ENCODE data around the gene ACSF3.
"Not testable (repeated sequence)": the region's sequence is repeated elsewhere in the genome, so short reads cannot be mapped to it uniquely, and the experiment has no call there.

ACSF3 gene

DNA sequence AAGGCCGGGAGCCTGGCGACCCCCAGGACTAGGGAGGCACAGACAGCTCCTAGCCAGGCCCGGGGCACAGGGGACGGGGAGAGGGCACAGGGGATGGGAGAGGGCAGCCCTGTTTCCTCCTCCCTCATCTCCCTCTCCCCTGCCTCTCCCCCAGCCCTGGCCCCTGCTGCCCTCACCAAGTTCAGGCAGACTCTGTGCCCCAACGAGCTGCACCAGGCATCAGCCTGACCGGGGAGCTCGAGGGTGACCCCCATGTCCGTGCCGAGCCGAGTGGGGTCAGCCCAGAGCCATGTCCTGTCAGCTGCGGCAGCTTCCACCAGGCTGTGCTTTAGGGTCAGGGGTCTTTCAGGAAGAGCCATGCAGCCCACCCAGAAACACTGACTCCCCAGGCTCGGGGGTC, 83.8 kb downstream of the ACSF3 start:
- DNase-seq = no peak

DNA sequence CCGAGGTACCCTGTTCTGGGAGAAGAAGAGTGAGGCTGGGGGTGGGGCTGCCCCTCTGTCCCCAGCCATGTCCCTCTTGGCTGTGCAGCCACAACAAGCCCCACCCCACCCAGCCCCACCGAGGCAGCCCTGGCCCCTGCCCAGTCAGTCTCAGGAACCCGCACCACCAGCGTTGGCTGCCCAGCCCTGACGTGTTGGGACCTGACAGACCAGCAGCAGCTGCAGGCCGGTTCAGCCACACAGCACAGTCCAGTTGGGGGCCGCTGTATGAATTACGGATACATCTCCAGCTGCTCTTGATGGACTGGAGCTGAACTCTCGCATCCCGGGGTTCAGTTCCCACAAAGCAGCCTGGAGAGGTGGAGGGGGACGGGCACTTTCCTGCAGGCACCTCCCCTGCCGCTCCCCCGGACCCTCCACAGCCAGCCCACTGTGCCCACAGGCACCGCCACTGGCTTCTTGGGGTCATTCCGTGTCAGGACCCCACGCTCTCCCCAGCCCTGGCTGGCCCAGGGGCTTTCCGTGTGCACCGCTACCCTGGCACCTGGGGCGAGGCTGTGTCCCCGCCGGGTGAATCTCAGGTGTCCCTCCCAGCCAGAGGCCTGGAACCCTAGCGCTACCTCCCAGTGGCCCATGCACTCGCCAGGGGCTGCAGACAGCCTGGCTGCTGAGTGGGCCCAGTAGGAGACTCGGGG, 84.9 kb downstream of the ACSF3 start:
- DNase-seq = no peak

DNA sequence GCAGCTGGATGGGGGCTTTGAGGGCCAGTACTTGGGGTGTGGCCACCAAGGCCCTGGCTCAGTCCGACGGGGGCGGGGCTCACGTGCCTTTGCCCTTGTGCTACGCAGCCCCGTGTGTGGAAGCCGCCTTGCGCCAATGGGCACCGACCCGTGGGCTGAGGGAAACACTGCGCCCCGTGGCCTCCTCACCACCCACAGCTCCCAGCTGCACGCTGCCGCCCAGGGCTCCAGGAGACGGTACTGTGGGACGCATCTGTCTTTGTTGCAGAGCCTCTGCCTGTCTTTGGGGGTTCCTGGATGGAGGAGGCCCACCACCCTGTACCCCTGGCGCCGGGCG, 85.5 kb downstream of the ACSF3 start:
- DNase-seq = no peak

DNA sequence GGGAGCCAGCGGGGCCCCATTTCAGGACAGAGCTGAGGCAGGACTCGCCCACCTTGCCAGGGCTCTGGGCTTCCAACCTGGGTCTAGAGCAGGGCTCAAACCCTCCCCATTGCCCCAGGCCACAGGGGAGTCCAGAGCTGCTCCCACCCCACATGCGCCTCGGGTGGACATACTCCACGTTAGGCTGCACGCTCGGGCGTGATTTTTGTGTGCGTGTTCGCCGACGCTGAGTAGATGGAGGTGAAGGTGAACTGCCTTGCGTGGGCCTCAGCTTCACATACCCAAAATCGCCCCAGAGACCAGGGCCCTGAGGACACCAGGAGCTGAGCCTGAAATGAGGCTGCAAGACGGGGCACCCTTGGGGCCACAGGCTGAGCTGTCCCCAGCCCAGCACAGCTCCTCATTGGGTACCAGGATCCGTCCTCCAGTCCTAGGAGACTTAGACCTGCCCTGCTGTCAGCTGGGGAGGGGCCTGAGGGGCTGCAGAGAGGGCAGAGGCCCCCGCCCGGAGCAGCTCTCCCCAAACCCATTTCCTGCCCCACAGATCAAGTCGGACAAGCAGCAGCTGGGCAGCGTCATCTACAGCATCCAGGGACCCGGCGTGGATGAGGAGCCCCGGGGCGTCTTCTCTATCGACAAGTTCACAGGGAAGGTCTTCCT, 86.1 kb downstream of the ACSF3 start:
- DNase-seq = no peak

DNA sequence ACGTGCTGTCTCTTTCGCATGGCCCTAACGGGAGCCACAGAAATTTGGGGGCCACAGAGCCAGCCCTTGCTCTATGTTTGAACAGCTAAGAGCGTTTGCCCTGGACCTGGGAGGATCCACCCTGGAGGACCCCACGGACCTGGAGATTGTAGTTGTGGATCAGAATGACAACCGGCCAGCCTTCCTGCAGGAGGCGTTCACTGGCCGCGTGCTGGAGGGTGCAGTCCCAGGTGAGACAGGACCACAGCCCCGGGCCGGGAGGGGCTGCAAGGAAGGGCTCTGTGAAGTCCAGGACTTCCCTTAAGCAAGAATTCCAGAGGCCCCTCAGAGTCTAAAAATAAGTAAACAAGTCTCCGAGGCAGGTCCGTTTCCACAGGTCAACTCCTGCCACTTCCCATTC, 89.8 kb downstream of the ACSF3 start:
- DNase-seq = no peak

GRCh38 chr16:89183975-89184676, 90.5 kb downstream of the ACSF3 start:
- no peak for DNase-seq

DNA sequence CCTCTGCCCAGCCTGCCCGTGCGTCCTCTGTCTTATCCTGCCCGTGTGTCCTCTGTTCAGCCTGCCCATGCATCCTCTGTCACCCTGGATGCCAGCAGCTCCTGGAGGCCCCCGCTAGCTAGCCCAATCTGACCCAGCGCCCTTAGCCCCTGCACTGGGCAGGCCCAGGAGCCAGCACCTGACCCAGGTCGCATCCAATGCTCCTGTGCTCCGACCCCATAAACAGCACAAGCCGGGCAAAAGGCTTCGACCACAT, 91.0 kb downstream of the ACSF3 start:
- DNase-seq = no peak

- no peak for DNase-seq
Measured at GRCh38 chr16:89184933-89185794, 91.5 kb downstream of the ACSF3 start.

DNA sequence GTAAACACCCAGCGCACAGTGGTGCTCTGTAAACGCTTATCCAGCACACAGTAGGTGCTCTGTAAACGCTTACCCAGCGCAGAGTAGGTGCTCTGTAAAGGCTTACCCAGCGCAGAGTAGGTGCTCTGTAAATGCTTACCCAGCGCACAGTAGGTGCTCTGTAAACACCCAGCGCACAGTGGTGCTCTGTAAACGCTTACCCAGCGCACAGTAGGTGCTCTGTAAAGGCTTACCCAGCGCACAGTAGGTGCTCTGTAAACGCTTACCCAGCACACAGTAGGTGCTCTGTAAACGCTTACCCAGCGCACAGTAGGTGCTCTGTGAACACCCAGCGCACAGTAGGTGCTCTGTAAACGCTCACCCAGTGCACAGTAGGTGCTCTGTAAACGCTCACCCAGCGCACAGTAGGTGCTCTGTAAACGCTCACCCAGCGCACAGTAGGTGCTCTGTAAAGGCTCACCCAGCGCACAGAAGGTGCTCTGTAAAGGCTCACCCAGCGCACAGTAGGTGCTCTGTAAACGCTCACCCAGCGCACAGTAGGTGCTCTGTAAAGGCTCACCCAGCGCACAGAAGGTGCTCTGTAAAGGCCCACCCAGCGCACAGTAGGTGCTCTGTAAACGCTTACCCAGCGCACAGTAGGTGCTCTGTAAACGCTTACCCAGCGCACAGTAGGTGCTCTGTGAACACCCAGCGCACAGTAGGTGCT, 92.4 kb downstream of the ACSF3 start:
- not testable (repeated sequence) for DNase-seq

GRCh38 chr16:89186593-89187031, 93.0 kb downstream of the ACSF3 start:
- DNase-seq = not testable (repeated sequence)

- DNase-seq = no peak
Measured at GRCh38 chr16:89187032-89187769, 93.5 kb downstream of the ACSF3 start.

DNA sequence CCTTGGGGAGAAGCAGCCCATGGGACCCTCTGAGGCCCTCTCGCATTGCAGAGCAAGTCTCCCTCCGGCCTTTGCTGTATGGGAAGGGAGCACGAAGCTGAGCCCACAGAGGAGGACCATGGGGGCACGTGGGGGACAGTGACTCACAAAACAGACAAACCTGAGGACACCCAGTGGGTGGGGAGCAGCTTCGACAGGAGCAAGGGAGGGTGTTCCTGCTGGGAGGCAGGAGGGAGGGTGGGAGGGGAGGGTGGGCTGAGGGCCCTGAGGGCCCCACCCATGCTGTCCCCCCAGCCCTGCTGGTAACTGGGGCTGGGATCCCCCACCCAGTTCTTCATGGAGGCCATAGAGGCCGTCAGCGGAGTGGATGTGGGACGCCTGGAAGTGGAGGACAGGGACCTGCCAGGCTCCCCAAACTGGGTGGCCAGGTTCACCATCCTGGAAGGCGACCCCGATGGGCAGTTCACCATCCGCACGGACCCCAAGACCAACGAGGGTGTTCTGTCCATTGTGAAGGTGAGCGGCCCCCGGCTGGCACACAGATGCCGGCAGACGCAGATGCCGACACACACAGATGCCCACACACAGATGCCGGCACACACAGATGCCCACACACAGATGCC, 94.2 kb downstream of the ACSF3 start:
- DNase-seq = no peak

DNA sequence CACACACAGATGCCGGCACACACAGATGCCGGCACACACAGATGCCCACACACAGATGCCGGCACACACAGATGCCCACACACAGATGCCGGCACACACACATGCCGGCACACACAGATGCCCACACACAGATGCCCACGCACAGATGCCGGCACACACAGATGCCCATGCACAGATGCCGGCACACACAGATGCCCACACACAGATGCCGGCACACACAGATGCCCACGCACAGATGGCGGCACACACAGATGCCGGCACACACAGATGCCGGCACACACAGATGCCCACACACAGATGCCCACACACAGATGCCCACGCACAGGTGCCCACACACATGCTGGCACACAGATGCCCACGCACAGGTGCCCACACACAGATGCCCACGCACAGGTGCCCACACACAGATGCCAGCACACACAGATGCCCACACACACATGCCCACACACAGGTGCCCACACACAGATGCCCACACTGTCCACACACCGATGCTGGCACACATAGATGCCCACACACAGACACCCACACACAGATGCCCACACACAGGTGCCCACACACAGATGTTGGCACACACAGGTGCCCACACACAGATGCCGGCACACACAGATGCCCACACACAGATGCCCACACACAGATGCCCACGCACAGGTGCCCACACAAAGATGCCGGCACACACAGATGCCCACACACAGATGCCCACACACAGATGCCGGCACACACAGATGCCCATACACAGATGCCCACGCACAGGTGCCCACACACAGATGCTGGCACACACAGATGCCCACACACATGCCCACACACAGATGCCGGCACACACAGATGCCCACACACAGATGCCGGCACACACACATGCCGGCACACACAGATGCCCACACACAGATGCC, 95.1 kb downstream of the ACSF3 start:
- DNase-seq = not testable (repeated sequence)

- no peak for DNase-seq
Measured at GRCh38 chr16:89189358-89190025, 95.8 kb downstream of the ACSF3 start.

GRCh38 chr16:89190150-89190958, 96.7 kb downstream of the ACSF3 start:
- no peak for DNase-seq

GRCh38 chr16:89191033-89191900, 97.6 kb downstream of the ACSF3 start:
- DNase-seq = no peak

GRCh38 chr16:89191901-89192185, 98.2 kb downstream of the ACSF3 start:
- no peak for DNase-seq

Data from NCI-H2171 (cell line).